HCT116 (cell line): ENCODE results near the gene GRIFIN. TPM values are rescaled to one million over a fixed set of nuclear protein-coding genes. Genes with fewer than 3 reads are reported as not detected.

Source experiments
- ATAC-seq: fragments of 200-7000 bp; cut with Tn5 transposase; 2 replicates; pipeline ENCODE4 v1.9.1; 2020; ENCODE audit warnings: mild to moderate bottlenecking, moderate library complexity
- BruUV-seq: library from RNA; stranded (reverse); fragments of 400-500 nt; replicated peaks from 2 replicates; lab custom pipeline; 2021; lab: Mats Ljungman, UMichigan
- CTCF ChIA-PET: fragments of 300-600 bp; sonication (Branson Sonifier 250); formaldehyde crosslinking; loops from one replicate; lab custom pipeline; 2021; ENCODE audit warnings: antibody characterized with exemption; lab: Charles Lee
- POLR2A ChIA-PET: fragments of 300-600, 350-600 bp; sonication (Branson Sonifier 250); formaldehyde crosslinking; loops from one replicate; lab custom pipeline; 2021; ENCODE audit warnings: antibody characterized with exemption; lab: Charles Lee
- RAD21 ChIA-PET, 2 experiments: fragments of 300-600 bp; sonication (Branson Sonifier 250); formaldehyde crosslinking; loops; one replicate each; lab custom pipeline; 2023; ENCODE audit warnings: low total read pairs in 2 of 2; ENCODE audit not compliant: uncharacterized antibody in 2 of 2, unreplicated experiment in 2 of 2, low non-redundant PET in 1 of 2; lab: Charles Lee
- DNase-seq: peaks from one replicate; pipeline ENCODE4 v3.0.0-alpha.2; 2010; ENCODE audit warnings: low read depth, low spot score
- H2AFZ ChIP-seq: fragments of 200-600 bp; shearing (Covaris generic), sonication (generic); 2 replicates; pipeline ENCODE4 v1.6.1; 2017; ENCODE audit warnings: low read depth, mixed run types, mixed read lengths, antibody characterized with exemption, low read length; ENCODE audit not compliant: poor library complexity, severe bottlenecking
- H3K27ac ChIP-seq: 2 replicates; pipeline ENCODE4 v1.5.1; 2012; ENCODE audit warnings: low read depth, low read length
- H3K27me3 ChIP-seq: fragments of 200-600 bp; sonication (generic); 2 replicates; pipeline ENCODE4 v1.6.1; 2016; ENCODE audit warnings: mixed run types, low read length, mixed read lengths; ENCODE audit not compliant: insufficient read depth
- H3K36me3 ChIP-seq, 2 experiments: fragments of 200-500 bp in 1 of 2; fragments of 200-600 bp in 1 of 2; sonication (Bioruptor generic) in 1 of 2; sonication (generic) in 1 of 2; 2 replicates each; pipeline versions ENCODE4 v1.5.1 to v1.6.1; 2014 to 2016; ENCODE audit warnings: low read length in 2 of 2, inconsistent platforms in 1 of 2, mixed read lengths in 1 of 2, mixed run types in 1 of 2; ENCODE audit not compliant: insufficient read depth in 2 of 2, control insufficient read depth in 1 of 2
- H3K4me1 ChIP-seq, 2 experiments: fragments of 200-600 bp in 1 of 2; sonication (generic) in 1 of 2; 2 replicates each; pipeline versions ENCODE4 v1.5.1 to v1.6.1; 2012 to 2017; ENCODE audit warnings: low read length in 2 of 2, inconsistent platforms in 1 of 2, mild to moderate bottlenecking in 1 of 2, mixed read lengths in 1 of 2, mixed run types in 1 of 2, moderate library complexity in 1 of 2; ENCODE audit not compliant: insufficient read depth in 2 of 2, control insufficient read depth in 1 of 2
- H3K4me2 ChIP-seq: fragments of 200-600 bp; sonication (generic); 2 replicates; pipeline ENCODE4 v1.6.1; 2017; ENCODE audit warnings: mixed run types, low read length, mixed read lengths
- H3K4me3 ChIP-seq, 2 experiments: fragments of 200-600 bp in 1 of 2; sonication (generic) in 1 of 2; replicated peaks in 1 of 2; 2 replicates each; pipeline ENCODE4 v1.5.1; 2011 to 2016; ENCODE audit warnings: low read length in 2 of 2, control low read depth in 1 of 2, low read depth in 1 of 2, mild to moderate bottlenecking in 1 of 2, mixed read lengths in 1 of 2, mixed run types in 1 of 2
- H3K79me2 ChIP-seq: fragments of 200-600 bp; sonication (generic); 2 replicates; pipeline ENCODE4 v1.6.1; 2017; ENCODE audit warnings: mild to moderate bottlenecking, mixed run types, low read length, moderate library complexity, mixed read lengths; ENCODE audit not compliant: insufficient read depth
- H3K9ac ChIP-seq: fragments of 200-600 bp; sonication (generic); 2 replicates; pipeline ENCODE4 v1.6.1; 2016; ENCODE audit warnings: low read length, mixed read lengths
- H3K9me2 ChIP-seq: fragments of 200-600 bp; sonication (generic), shearing (Covaris generic); 2 replicates; pipeline ENCODE4 v1.6.1; 2017; ENCODE audit warnings: mixed run types, mild to moderate bottlenecking, moderate library complexity; ENCODE audit not compliant: insufficient read depth
- H3K9me3 ChIP-seq, 2 experiments: fragments of 200-500 bp in 1 of 2; fragments of 200-600 bp in 1 of 2; sonication (Bioruptor generic) in 1 of 2; sonication (generic) in 1 of 2; 2 replicates each; pipeline ENCODE4 v1.6.1; 2014 to 2017; ENCODE audit warnings: low read length in 2 of 2, mixed read lengths in 2 of 2, inconsistent platforms in 1 of 2, low read depth in 1 of 2, mild to moderate bottlenecking in 1 of 2, mixed run types in 1 of 2, moderate library complexity in 1 of 2; ENCODE audit not compliant: control insufficient read depth in 1 of 2, insufficient read depth in 1 of 2
- H4K20me1 ChIP-seq: fragments of 200-600 bp; sonication (generic), shearing (Covaris generic); 2 replicates; pipeline ENCODE4 v1.6.1; 2017; ENCODE audit warnings: mixed run types, mild to moderate bottlenecking, moderate library complexity; ENCODE audit not compliant: insufficient read depth
- CBX3 ChIP-seq: IDR thresholded peaks from 2 replicates; pipeline ENCODE4 v1.6.1; 2012; ENCODE audit warnings: low read depth
- CEBPB ChIP-seq: IDR thresholded peaks from 2 replicates; pipeline ENCODE4 v1.6.1; 2012; ENCODE audit warnings: low read depth
- EGR1 ChIP-seq: IDR thresholded peaks from 2 replicates; pipeline ENCODE4 v1.6.1; 2012; ENCODE audit warnings: low read depth
- EZH2 ChIP-seq: fragments of 200-600 bp; sonication (generic); IDR thresholded peaks from 2 replicates; pipeline ENCODE4 v1.6.1; 2017; ENCODE audit warnings: antibody characterized with exemption, mixed run types
- EZH2phosphoT487 ChIP-seq: fragments of 200-600 bp; IDR thresholded peaks from 2 replicates; pipeline ENCODE4 v1.6.1; 2018; ENCODE audit warnings: antibody characterized with exemption, borderline replicate concordance
- JUND ChIP-seq: IDR thresholded peaks from 2 replicates; pipeline ENCODE4 v1.6.1; 2012
- POLR2A ChIP-seq: IDR thresholded peaks from 2 replicates; pipeline ENCODE4 v1.7.0; 2011; ENCODE audit warnings: borderline replicate concordance; ENCODE audit not compliant: insufficient read depth, insufficient read length; ENCODE audit errors: extremely low read depth
- RAD21 ChIP-seq: IDR thresholded peaks from 2 replicates; pipeline ENCODE4 v1.6.1; 2012; ENCODE audit warnings: low read depth, mild to moderate bottlenecking
- SP1 ChIP-seq: IDR thresholded peaks from 2 replicates; pipeline ENCODE4 v1.6.1; 2012; ENCODE audit warnings: low read depth
- TCF7L2 ChIP-seq: IDR thresholded peaks from 2 replicates; pipeline ENCODE4 v1.7.0; 2011; ENCODE audit warnings: borderline replicate concordance, inconsistent platforms; ENCODE audit not compliant: insufficient read depth, insufficient read length; ENCODE audit errors: extremely low read depth
- intact Hi-C: fragments of 100-400 bp; cut with micrococcal nuclease; formaldehyde crosslinking; loops from 2 replicates; pipeline ENCODE4 v1.10.0; 2022
- total RNA-seq: library from RNA; stranded (reverse); gene quantifications from one replicate; pipeline ENCODE4 v1.2.1, GENCODE V29; 2021; ENCODE audit not compliant: unreplicated experiment
- TF ChIP-seq, protein P1 (sequence below): IDR thresholded peaks from 2 replicates; pipeline ENCODE4 v1.6.1; 2012
- TF ChIP-seq, protein P2 (sequence below): IDR thresholded peaks from 2 replicates; pipeline ENCODE4 v1.6.1; 2012; ENCODE audit warnings: low read depth

Gene GRIFIN
- total RNA-seq, 1 experiment from 2014 or later, result not detected

DNA sequence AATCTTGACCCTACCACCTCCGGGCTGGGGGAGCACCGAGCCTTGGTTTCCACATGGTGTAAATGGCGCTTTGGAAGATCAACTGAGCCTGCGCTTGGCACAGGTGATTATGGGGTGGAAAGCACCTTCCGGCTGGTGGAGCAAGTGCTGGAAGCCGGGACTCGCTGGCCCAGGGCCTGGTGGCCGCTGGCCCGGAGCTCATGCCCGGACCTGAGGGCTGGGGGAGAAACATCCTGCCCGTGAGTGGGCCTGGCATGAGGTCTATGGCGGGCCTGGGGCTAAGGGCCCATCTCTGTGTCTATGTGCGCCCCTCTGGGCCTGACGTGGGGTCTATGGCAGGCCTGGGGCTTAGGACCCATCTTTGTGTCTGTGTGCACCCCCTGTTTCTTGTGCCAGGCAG lies 29.2 kb upstream of the GRIFIN start:
- ChIA-PET RAD21 (no interaction called here), CTCF (no interaction called here), POLR2A (no interaction called here)
- Histone ChIP-seq H3K79me2 (no peaks in the 10 kb centered on the region), H3K27me3 (no peaks in the 10 kb centered on the region), H3K9me3 (no peaks in the 10 kb centered on the region), H4K20me1 (no peaks in the 10 kb centered on the region), H3K4me2 (no peak overlapping the region), H2AFZ (no peak overlapping the region), H3K4me1 (no peaks in the 10 kb centered on the region), H3K9ac (no peak overlapping the region), H3K36me3 (no peaks in the 10 kb centered on the region), H3K27ac (no peak overlapping the region), H3K9me2 (no peaks in the 10 kb centered on the region), H3K4me3 (no peak overlapping the region)
- TF ChIP-seq RAD21 (no peak), EZH2 (no peak), EGR1 (no peak), CBX3 (no peak), TCF7L2 (no peak)
- no TSS peak for BruUV-seq
- intact Hi-C loops, result no loop called here
- no peak for DNase-seq
- ATAC-seq, result no peak

DNA sequence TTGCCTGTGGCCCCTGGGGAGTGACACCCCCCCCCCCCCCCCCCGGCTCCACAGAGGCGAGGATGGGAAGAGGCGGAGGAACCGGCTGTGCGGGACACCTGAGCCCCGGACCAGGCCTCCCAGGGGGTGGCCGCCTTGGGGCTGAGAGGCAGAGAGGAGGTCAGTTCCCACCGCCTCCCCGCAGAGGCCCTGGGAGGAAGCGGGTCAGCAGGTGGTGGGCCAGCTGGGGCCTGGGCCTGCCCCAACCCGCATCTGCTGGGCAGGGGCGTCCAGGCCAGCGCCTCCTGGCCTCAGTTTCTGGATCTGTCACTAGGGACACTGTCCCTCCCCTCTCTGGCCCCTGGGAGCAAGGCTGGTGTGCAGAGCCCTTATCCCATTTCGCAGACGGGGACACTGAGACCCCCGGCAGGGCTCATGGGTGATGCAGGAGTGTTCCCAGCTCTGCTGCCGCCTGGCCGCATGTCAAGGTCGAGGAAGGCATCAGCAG lies 28.7 kb upstream of the GRIFIN start:
- no peaks in the 10 kb centered on the region for H3K4me1 ChIP-seq
- intact Hi-C loops, result no loop called here
- no peak overlapping the region for H3K9ac ChIP-seq
- no peak for DNase-seq
- no peaks in the 10 kb centered on the region for H3K9me2 ChIP-seq
- CTCF ChIA-PET, result no interaction called here
- no peak overlapping the region for H3K4me2 ChIP-seq
- H2AFZ ChIP-seq, result no peak overlapping the region
- 0 out of 2 replicates have a peak, but pooled peaks have one; percentile 5 for ATAC-seq
- H3K27me3 ChIP-seq, result no peaks in the 10 kb centered on the region
- RAD21 ChIA-PET, result no interaction called here
- H3K27ac ChIP-seq, result no peak overlapping the region
- H3K36me3 ChIP-seq, result no peaks in the 10 kb centered on the region
- no peak for TF ChIP-seq JUND
- TF ChIP-seq POLR2A, result no peak
- TF ChIP-seq EZH2phosphoT487, result no peak
- TF ChIP-seq, protein P1, sequence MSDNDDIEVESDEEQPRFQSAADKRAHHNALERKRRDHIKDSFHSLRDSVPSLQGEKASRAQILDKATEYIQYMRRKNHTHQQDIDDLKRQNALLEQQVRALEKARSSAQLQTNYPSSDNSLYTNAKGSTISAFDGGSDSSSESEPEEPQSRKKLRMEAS, result no peak
- no peak for TF ChIP-seq CEBPB
- no peak for TF ChIP-seq SP1
- TF ChIP-seq, protein P2, sequence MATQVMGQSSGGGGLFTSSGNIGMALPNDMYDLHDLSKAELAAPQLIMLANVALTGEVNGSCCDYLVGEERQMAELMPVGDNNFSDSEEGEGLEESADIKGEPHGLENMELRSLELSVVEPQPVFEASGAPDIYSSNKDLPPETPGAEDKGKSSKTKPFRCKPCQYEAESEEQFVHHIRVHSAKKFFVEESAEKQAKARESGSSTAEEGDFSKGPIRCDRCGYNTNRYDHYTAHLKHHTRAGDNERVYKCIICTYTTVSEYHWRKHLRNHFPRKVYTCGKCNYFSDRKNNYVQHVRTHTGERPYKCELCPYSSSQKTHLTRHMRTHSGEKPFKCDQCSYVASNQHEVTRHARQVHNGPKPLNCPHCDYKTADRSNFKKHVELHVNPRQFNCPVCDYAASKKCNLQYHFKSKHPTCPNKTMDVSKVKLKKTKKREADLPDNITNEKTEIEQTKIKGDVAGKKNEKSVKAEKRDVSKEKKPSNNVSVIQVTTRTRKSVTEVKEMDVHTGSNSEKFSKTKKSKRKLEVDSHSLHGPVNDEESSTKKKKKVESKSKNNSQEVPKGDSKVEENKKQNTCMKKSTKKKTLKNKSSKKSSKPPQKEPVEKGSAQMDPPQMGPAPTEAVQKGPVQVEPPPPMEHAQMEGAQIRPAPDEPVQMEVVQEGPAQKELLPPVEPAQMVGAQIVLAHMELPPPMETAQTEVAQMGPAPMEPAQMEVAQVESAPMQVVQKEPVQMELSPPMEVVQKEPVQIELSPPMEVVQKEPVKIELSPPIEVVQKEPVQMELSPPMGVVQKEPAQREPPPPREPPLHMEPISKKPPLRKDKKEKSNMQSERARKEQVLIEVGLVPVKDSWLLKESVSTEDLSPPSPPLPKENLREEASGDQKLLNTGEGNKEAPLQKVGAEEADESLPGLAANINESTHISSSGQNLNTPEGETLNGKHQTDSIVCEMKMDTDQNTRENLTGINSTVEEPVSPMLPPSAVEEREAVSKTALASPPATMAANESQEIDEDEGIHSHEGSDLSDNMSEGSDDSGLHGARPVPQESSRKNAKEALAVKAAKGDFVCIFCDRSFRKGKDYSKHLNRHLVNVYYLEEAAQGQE, result no peak
- H3K4me3 ChIP-seq, result no peak overlapping the region
- no peaks in the 10 kb centered on the region for H3K79me2 ChIP-seq
- no TSS peak for BruUV-seq
- POLR2A ChIA-PET, result no interaction called here
- H3K9me3 ChIP-seq, result no peaks in the 10 kb centered on the region
- no peaks in the 10 kb centered on the region for H4K20me1 ChIP-seq
